HepG2 (cell line): ENCODE results near the gene GRAP. TPM values are rescaled to one million over a fixed set of nuclear protein-coding genes. Genes with fewer than 3 reads are reported as not detected.

ENCODE experiments used
- CC2D1A ChIP-seq: sonication (generic); formaldehyde crosslinking; IDR thresholded peaks from 2 replicates; pipeline ENCODE4 v1.8.1; 2023; ENCODE audit warnings: mild to moderate bottlenecking, missing genetic modification reagents
- DNMT1 ChIP-seq: sonication (generic); formaldehyde crosslinking; IDR thresholded peaks from 2 replicates; pipeline ENCODE4 v1.5.1; 2020; ENCODE audit warnings: mild to moderate bottlenecking, missing genetic modification reagents
- FLYWCH1 ChIP-seq: sonication (generic); formaldehyde crosslinking; IDR thresholded peaks from 2 replicates; pipeline ENCODE4 v1.8.1; 2023; ENCODE audit warnings: mild to moderate bottlenecking, missing genetic modification reagents
- GRHL1 ChIP-seq: sonication (generic); formaldehyde crosslinking; conservative IDR thresholded peaks from 2 replicates; pipeline ENCODE4 v1.8.0; 2022; ENCODE audit warnings: missing genetic modification reagents
- HINFP ChIP-seq: sonication (generic); formaldehyde crosslinking; IDR thresholded peaks from 2 replicates; pipeline ENCODE4 v1.4.0; 2020; ENCODE audit warnings: low read depth, mild to moderate bottlenecking, missing genetic modification reagents
- KLF6 ChIP-seq: IDR thresholded peaks from 2 replicates; pipeline ENCODE4 v1.8.0; 2016; ENCODE audit warnings: missing biosample characterization, missing genetic modification reagents
- PLRG1 ChIP-seq: fragments of 450-650 bp; conservative IDR thresholded peaks from 2 replicates; pipeline ENCODE4 v1.6.1; 2016
- RFX1 ChIP-seq: fragments of 450-650 bp; IDR thresholded peaks from 2 replicates; pipeline ENCODE4 v1.6.1; 2017
- TEAD2 ChIP-seq: sonication (generic); formaldehyde crosslinking; IDR thresholded peaks from 2 replicates; pipeline ENCODE4 v1.9.0; 2021; ENCODE audit warnings: missing genetic modification reagents
- YEATS2 ChIP-seq: sonication (generic); formaldehyde crosslinking; IDR thresholded peaks from 2 replicates; pipeline ENCODE4 v1.4.0; 2020; ENCODE audit warnings: missing genetic modification reagents, borderline replicate concordance
- YY1 ChIP-seq: IDR thresholded peaks from 2 replicates; pipeline ENCODE4 v1.6.1; 2011; ENCODE audit warnings: low read length, low read depth, moderate library complexity, mild to moderate bottlenecking; ENCODE audit not compliant: insufficient read depth, insufficient replicate concordance
- ZBTB7B ChIP-seq: sonication (generic); formaldehyde crosslinking; IDR thresholded peaks from 2 replicates; pipeline ENCODE4 v1.4.0; 2020; ENCODE audit warnings: missing genetic modification reagents
- ZKSCAN1 ChIP-seq: fragments of 150-350 bp; IDR thresholded peaks from 2 replicates; pipeline ENCODE4 v1.6.1; 2014; ENCODE audit warnings: low read length
- ZNF24 ChIP-seq: fragments of 450-650 bp; IDR thresholded peaks from 2 replicates; pipeline ENCODE4 v1.6.1; 2017; ENCODE audit warnings: antibody characterized with exemption, mild to moderate bottlenecking
- ZNF260 ChIP-seq: sonication (generic); formaldehyde crosslinking; IDR thresholded peaks from 2 replicates; pipeline ENCODE4 v1.4.0; 2020; ENCODE audit warnings: missing genetic modification reagents, low read depth, mild to moderate bottlenecking, borderline replicate concordance
- ZNF276 ChIP-seq: sonication (generic); formaldehyde crosslinking; IDR thresholded peaks from 2 replicates; pipeline ENCODE4 v1.4.0; 2020; ENCODE audit warnings: mild to moderate bottlenecking, low read depth, missing genetic modification reagents
- ZNF354B ChIP-seq: sonication (generic); formaldehyde crosslinking; IDR thresholded peaks from 2 replicates; pipeline ENCODE4 v1.8.0; 2022; ENCODE audit warnings: mild to moderate bottlenecking, missing genetic modification reagents
- ZNF580 ChIP-seq: IDR thresholded peaks from 2 replicates; pipeline ENCODE4 v1.6.1; 2016; ENCODE audit warnings: low read depth, borderline replicate concordance
- ZSCAN21 ChIP-seq: sonication (generic); formaldehyde crosslinking; IDR thresholded peaks from 2 replicates; pipeline ENCODE4 v1.8.0; 2022; ENCODE audit warnings: mild to moderate bottlenecking, missing genetic modification reagents, moderate library complexity, borderline replicate concordance
- ZSCAN9 ChIP-seq: IDR thresholded peaks from 2 replicates; pipeline ENCODE4 v1.6.1; 2016; ENCODE audit warnings: borderline replicate concordance
- ZXDC ChIP-seq: sonication (generic); formaldehyde crosslinking; IDR thresholded peaks from 2 replicates; pipeline ENCODE4 v1.5.0; 2020; ENCODE audit warnings: mild to moderate bottlenecking, missing genetic modification reagents
- ZZZ3 ChIP-seq: sonication (generic); formaldehyde crosslinking; IDR thresholded peaks from 2 replicates; pipeline ENCODE4 v1.4.0; 2020; ENCODE audit warnings: missing genetic modification reagents, mild to moderate bottlenecking, borderline replicate concordance
- polyA plus RNA-seq, 8 experiments: library from polyadenylated mRNA; depleted of rRNA in 3 of 8; stranded (reverse) in 7 of 8; unstranded in 1 of 8; fragments of >200 nt; fragmentation: Illumina TruSeq in 4 of 8; extraction: Trizol in 4 of 8; gene quantifications; 2 replicates each; pipeline versions ENCODE4 v1.2.1 to v1.2.3, GENCODE V29; 2011 to 2016; ENCODE audit warnings: low read depth in 4 of 8, missing spikeins in 1 of 8, mixed read lengths in 1 of 8; ENCODE audit not compliant: insufficient read depth in 1 of 8
- total RNA-seq, 5 experiments: library from RNA; depleted of rRNA; stranded (reverse); fragments of >200 nt; fragmentation: Illumina TruSeq; extraction: Trizol; gene quantifications; 2 replicates each; pipeline ENCODE4 v1.2.3, GENCODE V29; 2016; ENCODE audit warnings: low read depth in 1 of 5

GRAP gene
- total and polyA plus RNA-seq, 2 of the 13 experiments (the other 11 are each of a cell fraction or from before 2014, with no cell fraction given) = 0.77 to 1.7 TPM

DNA sequence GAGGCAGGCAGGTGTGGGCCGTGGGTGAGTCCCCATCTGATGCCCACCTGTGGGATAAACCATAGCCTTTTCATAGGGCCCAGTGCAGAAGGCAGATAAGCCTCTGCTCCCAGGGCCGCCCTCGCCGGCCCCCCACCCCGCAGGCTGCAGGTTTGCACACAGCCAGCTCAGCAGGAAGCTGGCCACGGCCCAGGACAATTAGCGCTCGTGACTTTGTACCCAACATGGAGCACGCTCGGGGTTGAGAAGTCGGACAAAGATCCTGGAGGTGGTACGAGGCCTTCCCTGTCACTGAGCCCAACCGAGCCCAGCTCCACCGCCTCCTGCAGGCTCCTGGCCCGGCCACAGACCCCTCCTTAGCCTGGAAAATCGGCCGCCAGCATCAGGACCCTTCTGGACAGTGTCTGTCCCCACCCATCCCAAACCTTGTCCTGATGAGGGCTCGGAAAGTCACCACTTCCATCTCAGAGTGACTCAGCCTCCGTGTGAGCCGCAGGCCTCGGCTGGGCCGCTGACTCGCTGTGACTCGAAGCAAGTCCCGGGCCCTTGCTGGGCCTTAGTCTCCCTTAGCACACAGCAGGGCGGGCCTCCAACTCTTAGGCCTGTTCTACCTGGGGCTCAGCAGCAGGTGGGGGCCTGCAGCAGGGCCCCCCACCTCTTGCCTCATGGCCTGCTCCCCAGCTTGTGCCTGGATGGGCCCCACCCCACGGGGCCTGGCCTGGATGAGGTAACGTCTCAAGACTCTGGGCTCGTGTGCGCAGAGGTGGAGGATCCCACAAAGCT, 64.9 kb downstream of the GRAP start (continued):
- TF ChIP-seq ZNF580 (CRISPR knock-in tag) (peak; percentile 76; the same call in 1 of the 2 replicates), GRHL1 (CRISPR knock-in tag) (no peak), YY1 (peak; percentile 75), YEATS2 (0 out of 2 replicates have a peak, but pooled peaks have one; percentile 33), ZNF276 (CRISPR knock-in tag) (no peak; the same call in 1 of the 2 replicates), PLRG1 (no peak), TEAD2 (CRISPR knock-in tag) (no peak), ZBTB7B (CRISPR knock-in tag) (no peak), ZNF354B (no peak), ZZZ3 (CRISPR knock-in tag) (0 out of 2 replicates have a peak, but pooled peaks have one; percentile 61), ZSCAN21 (CRISPR knock-in tag) (peak; percentile 77; the same call in 1 of the 2 replicates), ZKSCAN1 (no peak; the same call in 1 of the 2 replicates), ZXDC (peak; percentile 62; the same call in 1 of the 2 replicates), KLF6 (0 out of 2 replicates have a peak, but pooled peaks have one; percentile 18), FLYWCH1 (no peak), DNMT1 (CRISPR knock-in tag) (no peak), RFX1 (no peak), ZNF24 (no peak), HINFP (CRISPR knock-in tag) (peak; percentile 58; the same call in 1 of the 2 replicates), ZNF260 (no peak), ZSCAN9 (CRISPR knock-in tag) (no peak; the same call in 1 of the 2 replicates), CC2D1A (no peak)
